Gastroesophageal sphincter (tissue), 3 donors: Measurements from ENCODE around the gene LIN54.

Source experiments
- CTCF ChIP-seq, 4 experiments: fragments of 200-600 bp in 2 of 4; fragments of 450-650 bp in 2 of 4; sonication (generic) in 1 of 4; IDR thresholded peaks; one replicate each; pipeline ENCODE4 v1.5.1; 2017 to 2019; ENCODE audit warnings: antibody characterized with exemption in 4 of 4, mild to moderate bottlenecking in 2 of 4, moderate library complexity in 2 of 4
- POLR2A ChIP-seq, 2 donors: fragments of 450-650 bp; IDR thresholded peaks; one replicate each; pipeline ENCODE4 v1.6.1; 2017; ENCODE audit warnings: antibody characterized with exemption in 2 of 2, mild to moderate bottlenecking in 2 of 2, moderate library complexity in 1 of 2

GRCh38 chr4:83019794-83020494 lies 9.3 kb upstream of the LIN54 start:
- TF ChIP-seq POLR2A (IDR thresholded peaks at IDR 0.05) (no peak), CTCF (IDR thresholded peaks at IDR 0.05) (no peak)
